Tibial nerve (tissue), 4 donors: ENCODE data around the gene GYPC. TPM values are rescaled to one million over a fixed set of nuclear protein-coding genes. Genes with fewer than 3 reads are reported as not detected.

ENCODE experiments used
- DNase-seq, 2 donors: peaks; one replicate each; pipeline ENCODE4 v3.0.0-alpha.2; 2019; ENCODE audit warnings: low spot score in 2 of 2
- H3K27ac ChIP-seq, 4 donors: fragments of 200-600 bp; sonication (generic) in 3 of 4; one replicate each; pipeline ENCODE4 v1.5.1; 2017 to 2019; ENCODE audit warnings: mild to moderate bottlenecking in 1 of 4
- H3K27me3 ChIP-seq, 2 donors: fragments of 200-600 bp; sonication (generic) in 1 of 2; one replicate each; pipeline versions ENCODE4 v1.5.1 to v1.6.0; 2017 to 2019
- H3K36me3 ChIP-seq, 3 donors: fragments of 200-600 bp; sonication (generic); one replicate each; pipeline ENCODE4 v1.5.1; 2018 to 2019
- H3K4me1 ChIP-seq, 4 donors: fragments of 200-600 bp; sonication (generic) in 3 of 4; one replicate each; pipeline ENCODE4 v1.5.1; 2017 to 2019
- H3K4me3 ChIP-seq, 4 donors: fragments of 200-600 bp; sonication (generic) in 3 of 4; one replicate each; pipeline ENCODE4 v1.5.1; 2017 to 2019; ENCODE audit warnings: mild to moderate bottlenecking in 1 of 4, moderate library complexity in 1 of 4
- H3K9me3 ChIP-seq, 4 donors: fragments of 200-600 bp; sonication (generic) in 3 of 4; one replicate each; pipeline ENCODE4 v1.5.1; 2017 to 2019
- EP300 ChIP-seq, 2 donors: sonication (generic); formaldehyde crosslinking; IDR thresholded peaks; one replicate each; pipeline ENCODE4 v1.6.1; 2017; ENCODE audit warnings: antibody characterized with exemption in 2 of 2, mild to moderate bottlenecking in 1 of 2
- POLR2A ChIP-seq, 2 donors: fragments of 450-650 bp; IDR thresholded peaks; one replicate each; pipeline ENCODE4 v1.6.1; 2017; ENCODE audit warnings: antibody characterized with exemption in 2 of 2, mild to moderate bottlenecking in 2 of 2, moderate library complexity in 2 of 2
- WGBS, 2 donors: methylation state at CpG; one replicate each; pipeline ENCODE4 v1.1.5; 2018; 5-methylcytosine and 5-hydroxymethylcytosine counted together
- total RNA-seq, 4 donors: library from RNA; depleted of rRNA; stranded (reverse); fragments of >200 nt; gene quantifications; one replicate each; pipeline ENCODE4 v1.1.0, GENCODE V29; 2016
- TF ChIP-seq, protein P1 (sequence below), 5 experiments: fragments of 200-600 bp in 3 of 5; fragments of 450-650 bp in 2 of 5; sonication (generic) in 3 of 5; IDR thresholded peaks; one replicate each; pipeline ENCODE4 v1.5.1; 2016 to 2019; ENCODE audit warnings: antibody characterized with exemption in 5 of 5, mild to moderate bottlenecking in 3 of 5, moderate library complexity in 2 of 5

GYPC gene
- total RNA-seq, 4 donors from 2014 or later, result 50.4 to 87.6 (median 67.8) TPM

DNA sequence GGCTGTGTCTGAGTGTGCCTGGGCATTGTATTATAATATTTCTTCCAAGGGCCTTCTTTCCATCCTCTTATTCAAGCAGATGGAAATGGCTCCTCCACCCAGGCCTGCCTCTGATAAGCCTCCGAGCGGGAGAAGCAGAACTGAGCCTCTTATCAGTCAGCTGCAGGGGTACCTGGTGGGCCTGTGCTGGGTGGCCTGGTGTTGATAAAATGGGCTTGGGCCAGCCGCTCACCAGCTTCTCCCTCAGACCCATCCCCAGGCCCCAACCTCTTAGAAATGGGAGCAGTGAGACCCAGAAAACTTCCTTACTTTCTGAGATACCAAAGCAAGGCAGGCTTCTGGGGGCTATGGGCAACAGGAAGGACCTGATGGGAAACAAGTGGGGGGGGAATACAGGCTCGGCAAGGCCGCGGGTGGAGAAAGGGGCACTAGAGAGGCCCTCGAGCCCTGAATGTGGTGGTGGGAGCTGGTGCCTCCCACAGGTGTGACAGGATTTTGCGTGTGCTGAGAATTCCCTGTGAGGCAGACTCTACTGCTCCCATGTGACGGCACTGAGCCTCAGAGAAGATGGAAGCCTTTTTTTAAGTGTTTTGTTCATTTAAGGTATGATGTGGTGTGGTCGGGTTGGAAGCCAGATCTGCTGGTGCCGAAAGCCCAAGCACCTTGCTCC, 18.3 kb downstream of the GYPC start:
- TF ChIP-seq EP300 (IDR thresholded peaks at IDR 0.05) (no peak), POLR2A (IDR thresholded peaks at IDR 0.05) (no peak)
- TF ChIP-seq, protein P1, sequence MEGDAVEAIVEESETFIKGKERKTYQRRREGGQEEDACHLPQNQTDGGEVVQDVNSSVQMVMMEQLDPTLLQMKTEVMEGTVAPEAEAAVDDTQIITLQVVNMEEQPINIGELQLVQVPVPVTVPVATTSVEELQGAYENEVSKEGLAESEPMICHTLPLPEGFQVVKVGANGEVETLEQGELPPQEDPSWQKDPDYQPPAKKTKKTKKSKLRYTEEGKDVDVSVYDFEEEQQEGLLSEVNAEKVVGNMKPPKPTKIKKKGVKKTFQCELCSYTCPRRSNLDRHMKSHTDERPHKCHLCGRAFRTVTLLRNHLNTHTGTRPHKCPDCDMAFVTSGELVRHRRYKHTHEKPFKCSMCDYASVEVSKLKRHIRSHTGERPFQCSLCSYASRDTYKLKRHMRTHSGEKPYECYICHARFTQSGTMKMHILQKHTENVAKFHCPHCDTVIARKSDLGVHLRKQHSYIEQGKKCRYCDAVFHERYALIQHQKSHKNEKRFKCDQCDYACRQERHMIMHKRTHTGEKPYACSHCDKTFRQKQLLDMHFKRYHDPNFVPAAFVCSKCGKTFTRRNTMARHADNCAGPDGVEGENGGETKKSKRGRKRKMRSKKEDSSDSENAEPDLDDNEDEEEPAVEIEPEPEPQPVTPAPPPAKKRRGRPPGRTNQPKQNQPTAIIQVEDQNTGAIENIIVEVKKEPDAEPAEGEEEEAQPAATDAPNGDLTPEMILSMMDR (IDR thresholded peaks at IDR 0.05), result no peak
- peaks cover 0 to 20% (median 0%) of the 10 kb centered on the region in 4 donors for H3K4me1 ChIP-seq
- H3K4me3 ChIP-seq, result no peak overlapping the region
- DNase-seq, result no peak
- H3K27me3 ChIP-seq, result no peaks in the 10 kb centered on the region
- WGBS, 2 donors, result 92 to 94% methylated on average over 10 to 11 of the region's 11 CpGs
- H3K9me3 ChIP-seq, result peaks cover 0 to 15% (median 0%) of the 10 kb centered on the region in 4 donors
- H3K36me3 ChIP-seq, result peaks cover 0 to 26% (median 0%) of the 10 kb centered on the region in 3 donors
- no peak overlapping the region for H3K27ac ChIP-seq

DNA sequence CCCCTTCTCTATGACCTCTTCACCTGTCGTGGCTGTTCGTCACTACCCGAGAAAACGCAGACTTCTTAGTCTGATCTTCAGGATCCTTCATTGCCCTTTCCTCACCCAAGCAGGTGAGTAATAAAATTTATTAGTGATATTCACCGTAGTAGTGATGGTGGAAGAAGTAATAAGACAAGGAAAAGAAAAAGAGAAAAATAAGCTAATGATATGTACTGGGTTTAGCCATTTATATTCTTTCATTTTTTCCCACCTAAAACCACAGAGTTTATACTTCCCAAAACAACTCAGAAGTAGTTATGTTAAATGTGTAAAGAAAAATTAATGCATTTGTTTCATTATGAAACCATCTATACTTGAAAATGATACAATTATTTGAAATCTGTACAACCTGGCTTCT, 19.7 kb downstream of the GYPC start:
- DNase-seq, result no peak
- Histone ChIP-seq H3K9me3 (peaks cover 0 to 15% (median 0%) of the 10 kb centered on the region in 4 donors), H3K4me3 (no peak overlapping the region), H3K36me3 (peaks cover 0 to 26% (median 0%) of the 10 kb centered on the region in 3 donors), H3K4me1 (peaks cover 0 to 5% (median 0%) of the 10 kb centered on the region in 4 donors), H3K27ac (no peak overlapping the region), H3K27me3 (no peaks in the 10 kb centered on the region)
- WGBS, 2 donors, result 96% methylated on average over 5 of the region's 5 CpGs
- no peak for TF ChIP-seq POLR2A (IDR thresholded peaks at IDR 0.05)
- TF ChIP-seq, protein P1 (IDR thresholded peaks at IDR 0.05), result no peak
- TF ChIP-seq EP300 (IDR thresholded peaks at IDR 0.05), result no peak

DNA sequence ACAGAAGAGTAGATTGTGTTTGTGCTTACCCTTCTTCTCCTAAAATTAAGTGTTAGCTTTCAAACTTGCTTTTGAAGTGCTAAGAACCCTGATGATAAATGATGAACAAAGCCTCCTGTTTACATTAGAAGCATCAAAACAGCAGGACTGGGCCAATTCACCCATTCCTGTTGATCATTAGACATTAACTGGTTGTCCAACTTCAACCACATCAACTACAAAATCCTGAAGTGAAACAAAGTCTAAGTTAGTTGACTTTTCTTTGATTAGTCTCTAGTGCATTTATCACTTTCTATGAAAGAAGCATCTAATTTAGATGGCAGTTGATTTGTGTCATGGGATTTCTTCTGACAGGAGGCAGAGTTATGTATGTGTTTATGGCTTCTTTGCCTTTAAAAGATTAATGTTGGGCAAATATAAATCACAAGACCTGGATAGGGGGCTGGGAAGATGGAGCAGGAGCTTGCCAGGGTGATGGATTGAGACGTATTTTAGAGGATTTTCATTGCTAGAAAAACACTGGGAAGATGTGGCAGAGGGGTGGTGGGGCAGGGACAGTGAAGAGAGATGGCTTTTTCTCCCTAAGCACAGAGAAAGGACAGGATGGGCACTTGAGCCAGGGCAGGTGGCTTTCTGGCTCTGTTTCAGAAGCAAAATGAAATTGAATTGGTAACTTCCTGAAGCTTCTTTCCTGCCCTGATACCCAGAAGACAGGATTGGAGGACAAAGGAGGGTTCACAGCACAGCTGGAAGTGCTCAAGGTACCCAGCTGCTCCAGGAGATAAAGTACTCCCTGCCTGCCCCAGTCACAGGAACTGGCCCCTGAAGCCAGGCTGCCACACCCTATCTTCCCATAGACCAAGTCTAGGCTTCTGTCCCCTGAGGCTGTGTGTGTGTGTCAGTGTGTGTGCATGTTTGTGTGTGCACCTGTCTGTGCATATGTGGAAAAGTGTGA, 20.5 kb downstream of the GYPC start:
- H3K4me3 ChIP-seq, result no peak overlapping the region
- WGBS, 2 donors, result 90% methylated on average over 1 of the region's 1 CpG

GRCh38 chr2:126677176-126677538, 21.2 kb downstream of the GYPC start:
- no peak for DNase-seq
- peaks cover 0 to 15% (median 0%) of the 10 kb centered on the region in 4 donors for H3K9me3 ChIP-seq
- H3K4me3 ChIP-seq, result no peak overlapping the region
- no peaks in the 10 kb centered on the region for H3K4me1 ChIP-seq
- no peaks in the 10 kb centered on the region for H3K27me3 ChIP-seq
- TF ChIP-seq, protein P1 (IDR thresholded peaks at IDR 0.05), result no peak
- TF ChIP-seq POLR2A (IDR thresholded peaks at IDR 0.05) (no peak), EP300 (IDR thresholded peaks at IDR 0.05) (no peak)
- H3K36me3 ChIP-seq, result peaks cover 0 to 26% (median 0%) of the 10 kb centered on the region in 3 donors
- H3K27ac ChIP-seq, result no peak overlapping the region
- 83 to 88% methylated on average over 1 of the region's 1 CpG for WGBS, 2 donors

More for the DNA sequence above, 20.5 kb downstream of the GYPC start:
- TF ChIP-seq, protein P1 (IDR thresholded peaks at IDR 0.05), result no peak
- TF ChIP-seq POLR2A (IDR thresholded peaks at IDR 0.05) (no peak), EP300 (IDR thresholded peaks at IDR 0.05) (no peak)
- DNase-seq, result no peak
- Histone ChIP-seq H3K4me1 (no peaks in the 10 kb centered on the region), H3K27me3 (no peaks in the 10 kb centered on the region), H3K9me3 (peaks cover 0 to 15% (median 0%) of the 10 kb centered on the region in 4 donors), H3K36me3 (peaks cover 0 to 26% (median 0%) of the 10 kb centered on the region in 3 donors), H3K27ac (no peak overlapping the region)
